ENCODE data around the gene EVC.

The EVC gene

DNA sequence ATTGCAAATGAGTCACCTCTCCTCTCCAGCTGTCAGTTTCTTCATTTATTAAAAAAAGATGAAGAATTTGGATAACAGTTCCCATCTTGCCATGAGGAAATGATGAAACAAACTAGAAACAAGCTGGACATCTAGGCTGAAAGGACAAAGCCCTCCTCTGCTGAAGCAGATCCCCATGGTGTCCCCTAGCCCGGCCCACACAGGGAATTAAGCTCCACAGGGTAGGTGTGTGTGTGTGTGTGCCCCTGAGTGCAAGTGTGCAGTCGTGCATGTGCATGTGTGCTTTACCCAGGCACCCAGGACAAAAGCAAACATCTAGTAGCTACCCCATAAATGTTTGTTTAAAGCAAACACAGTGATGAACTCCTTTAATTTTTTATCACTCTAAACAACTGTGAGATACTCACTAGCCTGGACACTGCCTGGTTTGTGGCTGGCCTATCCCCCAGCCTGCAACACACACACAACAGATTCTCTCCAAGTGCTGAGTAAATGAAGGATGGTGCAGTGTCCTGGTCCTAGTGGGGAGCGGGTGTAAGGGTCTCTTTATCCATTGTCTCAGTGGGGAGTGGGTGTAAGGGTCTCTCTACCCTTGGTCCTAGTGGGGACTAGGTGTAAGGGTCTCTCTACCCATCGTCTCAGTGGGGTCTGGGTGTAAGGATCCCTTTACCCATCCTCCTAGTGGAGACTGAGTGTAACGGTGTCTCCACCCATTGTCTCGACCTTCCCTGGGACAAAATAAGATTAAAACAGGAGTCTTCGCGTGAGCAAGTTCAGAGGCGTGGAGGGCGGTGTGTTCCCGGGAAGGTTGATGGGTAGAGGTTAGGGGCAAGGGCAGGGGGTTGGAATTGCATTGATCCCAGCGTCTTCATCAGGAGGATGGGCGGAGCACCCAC, 688 bp upstream of the EVC start:
- TF ChIP-seq, protein P1, sequence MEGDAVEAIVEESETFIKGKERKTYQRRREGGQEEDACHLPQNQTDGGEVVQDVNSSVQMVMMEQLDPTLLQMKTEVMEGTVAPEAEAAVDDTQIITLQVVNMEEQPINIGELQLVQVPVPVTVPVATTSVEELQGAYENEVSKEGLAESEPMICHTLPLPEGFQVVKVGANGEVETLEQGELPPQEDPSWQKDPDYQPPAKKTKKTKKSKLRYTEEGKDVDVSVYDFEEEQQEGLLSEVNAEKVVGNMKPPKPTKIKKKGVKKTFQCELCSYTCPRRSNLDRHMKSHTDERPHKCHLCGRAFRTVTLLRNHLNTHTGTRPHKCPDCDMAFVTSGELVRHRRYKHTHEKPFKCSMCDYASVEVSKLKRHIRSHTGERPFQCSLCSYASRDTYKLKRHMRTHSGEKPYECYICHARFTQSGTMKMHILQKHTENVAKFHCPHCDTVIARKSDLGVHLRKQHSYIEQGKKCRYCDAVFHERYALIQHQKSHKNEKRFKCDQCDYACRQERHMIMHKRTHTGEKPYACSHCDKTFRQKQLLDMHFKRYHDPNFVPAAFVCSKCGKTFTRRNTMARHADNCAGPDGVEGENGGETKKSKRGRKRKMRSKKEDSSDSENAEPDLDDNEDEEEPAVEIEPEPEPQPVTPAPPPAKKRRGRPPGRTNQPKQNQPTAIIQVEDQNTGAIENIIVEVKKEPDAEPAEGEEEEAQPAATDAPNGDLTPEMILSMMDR (IDR thresholded peaks at IDR 0.05; ENCODE audit: control insufficient read depth, insufficient read depth, low read depth, low read length, missing control alignments): peak; percentile 53
- DNase-seq (ENCODE audit: low read depth): no peak

GRCh38 chr4:5711479-5712184, 631 bp downstream of the EVC start:
- H3K4me3 ChIP-seq (ENCODE audit: control insufficient read depth, low read depth, low read length): peak overlapping the region; percentile 72
- DNase-seq (ENCODE audit: low read depth): no peak
- TF ChIP-seq, protein P1 (IDR thresholded peaks at IDR 0.05; ENCODE audit: control insufficient read depth, insufficient read depth, low read depth, low read length, missing control alignments): no peak

More for the DNA sequence above, 688 bp upstream of the EVC start:
- H3K4me3 ChIP-seq (ENCODE audit: control insufficient read depth, low read depth, low read length): peak overlapping the region; percentile 72

DNA sequence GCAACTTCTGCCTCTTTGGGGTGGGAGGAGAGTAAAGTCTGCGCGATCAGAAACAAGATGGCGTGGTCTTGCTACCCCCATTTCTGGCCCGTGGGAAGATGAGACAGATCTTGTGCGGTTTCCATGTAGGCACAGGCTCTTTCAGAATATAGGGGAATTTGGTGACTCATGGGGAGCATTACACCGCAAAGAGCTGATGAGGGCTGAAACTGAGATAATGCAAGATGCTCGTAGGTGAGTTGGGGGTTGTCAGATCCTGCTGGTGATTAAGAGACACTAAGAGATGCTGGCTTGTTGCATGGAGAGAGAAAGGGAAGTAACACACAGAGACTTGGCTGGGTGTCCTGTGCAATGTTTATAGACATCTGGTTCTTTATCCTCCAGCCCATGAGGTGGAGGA, 1.5 kb downstream of the EVC start:
- DNase-seq (ENCODE audit: low read depth): peak; percentile 79
- TF ChIP-seq, protein P1 (IDR thresholded peaks at IDR 0.05; ENCODE audit: control insufficient read depth, insufficient read depth, low read depth, low read length, missing control alignments): no peak
- H3K4me3 ChIP-seq (ENCODE audit: control insufficient read depth, low read depth, low read length): peak overlapping the region; percentile 72

GRCh38 chr4:5712931-5713330, 1.9 kb downstream of the EVC start:
- DNase-seq (ENCODE audit: low read depth): no peak
- TF ChIP-seq, protein P1 (IDR thresholded peaks at IDR 0.05; ENCODE audit: control insufficient read depth, insufficient read depth, low read depth, low read length, missing control alignments): no peak
- peak overlapping the region; percentile 24 for H3K4me3 ChIP-seq (ENCODE audit: control insufficient read depth, low read depth, low read length)

DNA sequence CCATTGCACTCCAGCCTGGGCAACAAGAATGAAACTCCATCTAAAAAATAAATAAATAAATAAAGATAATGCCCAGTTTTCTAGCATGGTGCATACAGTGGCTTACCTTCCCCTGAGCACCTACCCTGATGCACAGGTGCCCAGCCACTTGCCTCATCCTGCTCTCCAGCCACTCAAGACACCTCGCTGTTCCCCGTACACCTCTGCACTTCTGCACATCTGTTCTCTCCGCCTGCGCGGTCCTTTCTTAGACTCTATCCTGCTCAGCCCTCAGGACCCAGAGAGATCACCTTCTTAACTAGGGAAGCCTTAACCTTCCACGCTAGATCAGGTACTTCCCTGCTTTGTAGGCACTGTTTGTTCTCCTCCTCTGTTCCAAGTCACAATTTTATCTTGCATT, 2.9 kb downstream of the EVC start:
- DNase-seq (ENCODE audit: low read depth): no peak
- H3K4me3 ChIP-seq (ENCODE audit: control insufficient read depth, low read depth, low read length): no peak overlapping the region
- TF ChIP-seq, protein P1 (IDR thresholded peaks at IDR 0.05; ENCODE audit: control insufficient read depth, insufficient read depth, low read depth, low read length, missing control alignments): no peak

DNA sequence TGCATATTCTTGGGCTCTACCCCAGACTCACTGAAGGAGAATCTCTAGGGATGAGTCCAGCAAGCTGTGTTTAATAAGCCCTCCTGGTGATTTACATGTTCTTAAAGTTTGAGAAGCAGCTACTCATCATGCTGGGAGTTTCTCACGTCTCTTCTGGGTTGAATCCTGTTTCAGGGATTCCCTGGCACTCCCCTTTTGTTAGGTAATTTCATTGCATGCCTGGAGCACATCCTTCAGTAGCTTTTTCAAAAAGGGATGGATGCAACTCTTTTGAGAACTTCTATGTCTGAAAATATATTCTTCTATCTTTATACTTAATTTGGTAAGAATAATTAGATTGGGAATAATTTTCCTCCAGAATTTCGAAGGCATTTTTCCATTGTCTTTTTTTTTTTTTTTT, 4.4 kb downstream of the EVC start:
- DNase-seq (ENCODE audit: low read depth): no peak
- H3K4me3 ChIP-seq (ENCODE audit: control insufficient read depth, low read depth, low read length): no peak overlapping the region
- TF ChIP-seq, protein P1 (IDR thresholded peaks at IDR 0.05; ENCODE audit: control insufficient read depth, insufficient read depth, low read depth, low read length, missing control alignments): no peak
